ENCODE measurements around the gene POLR2E. TPM values are rescaled to one million over a fixed set of nuclear protein-coding genes. Genes with fewer than 3 reads are reported as not detected.

POLR2E gene
- total RNA-seq, 1 donor from 2014 or later = 267 TPM

DNA sequence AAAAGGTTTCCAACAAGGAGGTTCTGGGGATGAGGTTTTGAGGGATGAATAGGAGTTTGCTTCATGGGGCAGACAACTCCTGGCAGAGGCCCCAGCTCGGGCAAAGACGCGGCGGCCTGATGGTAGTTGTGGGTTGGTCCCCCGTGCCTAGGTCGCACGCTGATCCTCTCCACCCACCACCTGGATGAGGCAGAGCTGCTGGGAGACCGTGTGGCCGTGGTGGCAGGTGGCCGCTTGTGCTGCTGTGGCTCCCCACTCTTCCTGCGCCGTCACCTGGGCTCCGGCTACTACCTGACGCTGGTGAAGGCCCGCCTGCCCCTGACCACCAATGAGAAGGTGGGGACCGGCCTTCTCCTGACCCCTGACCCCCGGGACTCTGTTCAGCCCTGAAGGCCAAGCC, 43.4 kb downstream of the POLR2E start:
- TF ChIP-seq, protein P1, sequence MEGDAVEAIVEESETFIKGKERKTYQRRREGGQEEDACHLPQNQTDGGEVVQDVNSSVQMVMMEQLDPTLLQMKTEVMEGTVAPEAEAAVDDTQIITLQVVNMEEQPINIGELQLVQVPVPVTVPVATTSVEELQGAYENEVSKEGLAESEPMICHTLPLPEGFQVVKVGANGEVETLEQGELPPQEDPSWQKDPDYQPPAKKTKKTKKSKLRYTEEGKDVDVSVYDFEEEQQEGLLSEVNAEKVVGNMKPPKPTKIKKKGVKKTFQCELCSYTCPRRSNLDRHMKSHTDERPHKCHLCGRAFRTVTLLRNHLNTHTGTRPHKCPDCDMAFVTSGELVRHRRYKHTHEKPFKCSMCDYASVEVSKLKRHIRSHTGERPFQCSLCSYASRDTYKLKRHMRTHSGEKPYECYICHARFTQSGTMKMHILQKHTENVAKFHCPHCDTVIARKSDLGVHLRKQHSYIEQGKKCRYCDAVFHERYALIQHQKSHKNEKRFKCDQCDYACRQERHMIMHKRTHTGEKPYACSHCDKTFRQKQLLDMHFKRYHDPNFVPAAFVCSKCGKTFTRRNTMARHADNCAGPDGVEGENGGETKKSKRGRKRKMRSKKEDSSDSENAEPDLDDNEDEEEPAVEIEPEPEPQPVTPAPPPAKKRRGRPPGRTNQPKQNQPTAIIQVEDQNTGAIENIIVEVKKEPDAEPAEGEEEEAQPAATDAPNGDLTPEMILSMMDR (IDR thresholded peaks at IDR 0.05; ENCODE audit: insufficient read depth, low read length, poor library complexity, severe bottlenecking) = no peak
- no peaks in the 10 kb centered on the region for H3K27me3 ChIP-seq (ENCODE audit: control insufficient read depth, insufficient read depth, low read length)
- H3K4me3 ChIP-seq (ENCODE audit: low read depth, low read length) = no peak overlapping the region

GRCh38 chr19:1050989-1051788, 44.0 kb downstream of the POLR2E start:
- H3K4me3 ChIP-seq (ENCODE audit: low read depth, low read length) = no peak overlapping the region
- H3K36me3 ChIP-seq (ENCODE audit: control insufficient read depth, insufficient read depth, low read length) = peaks cover 1% of the 10 kb centered on the region
- H3K27me3 ChIP-seq (ENCODE audit: control insufficient read depth, insufficient read depth, low read length) = no peaks in the 10 kb centered on the region
- DNase-seq (ENCODE audit: low read depth) = no peak
- TF ChIP-seq, protein P1 (IDR thresholded peaks at IDR 0.05; ENCODE audit: insufficient read depth, low read length, poor library complexity, severe bottlenecking) = no peak

More for the DNA sequence above, 43.4 kb downstream of the POLR2E start:
- peaks cover 1% of the 10 kb centered on the region for H3K36me3 ChIP-seq (ENCODE audit: control insufficient read depth, insufficient read depth, low read length)
- no peak for DNase-seq (ENCODE audit: low read depth)

- no peak overlapping the region for H3K4me3 ChIP-seq (ENCODE audit: low read depth, low read length)
- TF ChIP-seq, protein P1 (IDR thresholded peaks at IDR 0.05; ENCODE audit: insufficient read depth, low read length, poor library complexity, severe bottlenecking) = no peak
- DNase-seq (ENCODE audit: low read depth) = no peak
- no peaks in the 10 kb centered on the region for H3K27me3 ChIP-seq (ENCODE audit: control insufficient read depth, insufficient read depth, low read length)
- H3K36me3 ChIP-seq (ENCODE audit: control insufficient read depth, insufficient read depth, low read length) = peaks cover under 1% of the 10 kb centered on the region
These were observed 45.4 kb downstream of the POLR2E start for GRCh38 chr19:1049800-1050199.

DNA sequence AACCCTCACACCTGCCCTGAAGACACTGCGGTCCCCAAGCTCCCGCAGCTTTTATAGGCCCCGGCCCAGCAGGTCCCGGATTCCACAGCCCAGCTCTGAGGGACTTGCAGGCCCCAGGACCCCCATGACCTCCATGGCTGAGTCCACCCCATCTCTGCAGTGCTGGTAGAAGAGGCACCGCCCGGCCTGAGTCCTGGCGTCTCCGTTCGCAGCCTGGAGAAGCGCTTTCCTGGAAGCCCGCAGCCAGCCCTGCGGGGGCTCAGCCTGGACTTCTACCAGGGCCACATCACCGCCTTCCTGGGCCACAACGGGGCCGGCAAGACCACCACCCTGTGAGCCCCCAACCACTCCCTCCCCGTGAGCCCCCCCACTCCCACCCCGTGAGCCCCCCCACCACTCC, 46.1 kb downstream of the POLR2E start:
- DNase-seq (ENCODE audit: low read depth) = no peak

DNA sequence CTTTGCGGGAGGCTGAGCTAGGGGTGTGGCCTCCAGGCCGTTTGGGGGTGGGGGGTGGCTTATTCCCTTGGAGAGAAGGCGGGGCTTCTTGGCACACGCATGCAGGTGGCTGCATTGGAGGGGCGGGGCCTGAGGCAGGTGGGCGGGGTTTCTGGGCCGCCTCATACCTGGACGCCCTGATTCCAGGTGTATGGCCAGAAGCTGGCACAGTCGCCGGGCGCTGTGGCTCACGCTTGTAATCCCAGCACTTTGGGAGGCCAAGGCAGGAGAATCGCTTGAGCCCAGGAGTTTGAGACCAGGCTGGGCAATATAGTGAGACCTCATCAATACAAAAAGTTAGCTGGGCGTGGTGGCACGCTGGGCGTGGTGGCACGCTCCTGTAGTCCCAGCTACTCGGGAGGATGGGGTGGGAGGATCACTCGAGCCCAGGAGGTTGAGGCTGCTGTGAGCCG, 47.5 kb downstream of the POLR2E start:
- TF ChIP-seq, protein P1 (IDR thresholded peaks at IDR 0.05; ENCODE audit: insufficient read depth, low read length, poor library complexity, severe bottlenecking) = no peak
- Histone ChIP-seq H3K36me3 (ENCODE audit: control insufficient read depth, insufficient read depth, low read length) (no peaks in the 10 kb centered on the region), H3K4me3 (ENCODE audit: low read depth, low read length) (no peak overlapping the region), H3K27me3 (ENCODE audit: control insufficient read depth, insufficient read depth, low read length) (no peaks in the 10 kb centered on the region)
- no peak for DNase-seq (ENCODE audit: low read depth)

More for the DNA sequence above, 46.1 kb downstream of the POLR2E start:
- no peak overlapping the region for H3K4me3 ChIP-seq (ENCODE audit: low read depth, low read length)
- H3K27me3 ChIP-seq (ENCODE audit: control insufficient read depth, insufficient read depth, low read length) = no peaks in the 10 kb centered on the region
- H3K36me3 ChIP-seq (ENCODE audit: control insufficient read depth, insufficient read depth, low read length) = no peaks in the 10 kb centered on the region
- TF ChIP-seq, protein P1 (IDR thresholded peaks at IDR 0.05; ENCODE audit: insufficient read depth, low read length, poor library complexity, severe bottlenecking) = no peak
